Measurements from ENCODE around the gene KRI1.

DNA sequence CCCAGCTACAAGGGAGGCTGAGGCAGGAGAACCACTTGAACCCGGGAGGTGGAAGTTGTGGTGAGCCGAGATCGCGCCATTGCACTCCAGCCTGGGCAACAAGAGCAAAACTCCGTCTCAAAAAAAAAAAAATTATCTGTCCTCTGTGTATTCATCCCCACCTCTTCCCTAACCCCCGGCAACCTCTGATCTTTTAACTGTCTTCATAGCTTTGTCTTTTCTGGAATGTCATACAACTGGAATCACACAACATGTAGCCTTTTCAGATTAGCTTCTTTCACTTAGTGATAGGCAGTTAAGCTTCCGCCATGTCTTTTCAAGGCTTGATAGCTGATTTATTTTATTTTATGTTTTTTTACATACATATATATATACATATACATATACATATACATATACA, 40.2 kb downstream of the KRI1 start:
- TF ChIP-seq, protein P1, sequence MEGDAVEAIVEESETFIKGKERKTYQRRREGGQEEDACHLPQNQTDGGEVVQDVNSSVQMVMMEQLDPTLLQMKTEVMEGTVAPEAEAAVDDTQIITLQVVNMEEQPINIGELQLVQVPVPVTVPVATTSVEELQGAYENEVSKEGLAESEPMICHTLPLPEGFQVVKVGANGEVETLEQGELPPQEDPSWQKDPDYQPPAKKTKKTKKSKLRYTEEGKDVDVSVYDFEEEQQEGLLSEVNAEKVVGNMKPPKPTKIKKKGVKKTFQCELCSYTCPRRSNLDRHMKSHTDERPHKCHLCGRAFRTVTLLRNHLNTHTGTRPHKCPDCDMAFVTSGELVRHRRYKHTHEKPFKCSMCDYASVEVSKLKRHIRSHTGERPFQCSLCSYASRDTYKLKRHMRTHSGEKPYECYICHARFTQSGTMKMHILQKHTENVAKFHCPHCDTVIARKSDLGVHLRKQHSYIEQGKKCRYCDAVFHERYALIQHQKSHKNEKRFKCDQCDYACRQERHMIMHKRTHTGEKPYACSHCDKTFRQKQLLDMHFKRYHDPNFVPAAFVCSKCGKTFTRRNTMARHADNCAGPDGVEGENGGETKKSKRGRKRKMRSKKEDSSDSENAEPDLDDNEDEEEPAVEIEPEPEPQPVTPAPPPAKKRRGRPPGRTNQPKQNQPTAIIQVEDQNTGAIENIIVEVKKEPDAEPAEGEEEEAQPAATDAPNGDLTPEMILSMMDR (IDR thresholded peaks at IDR 0.05; ENCODE audit: low read length): no peak
- TF ChIP-seq EZH2 (IDR thresholded peaks at IDR 0.05; ENCODE audit: borderline replicate concordance, low read length): no peak
